AG04450 (cell line): ENCODE data around the gene RIF1. TPM values are rescaled to one million over a fixed set of nuclear protein-coding genes. Genes with fewer than 3 reads are reported as not detected.

Experiments
- CTCF ChIA-PET: fragments of 300-600, 350-600 bp; formaldehyde crosslinking; extraction: SDS; loops from one replicate; lab custom pipeline; 2022; ENCODE audit warnings: antibody characterized with exemption, inconsistent platforms; lab: Charles Lee
- POLR2A ChIA-PET: fragments of 350-600 bp; formaldehyde crosslinking; extraction: SDS; loops from one replicate; lab custom pipeline; 2021; ENCODE audit warnings: antibody characterized with exemption, inconsistent platforms; lab: Yijun Ruan, JAX
- DNase-seq: peaks from one replicate; pipeline ENCODE4 v3.0.0-alpha.2; 2011; ENCODE audit warnings: low read depth, low spot score
- H3K27ac ChIP-seq: one replicate; pipeline ENCODE4 v1.5.1; 2012; ENCODE audit warnings: low read depth, low read length, control low read depth
- H3K27me3 ChIP-seq: one replicate; pipeline ENCODE4 v1.6.0; 2012; ENCODE audit warnings: low read length; ENCODE audit not compliant: control insufficient read depth, insufficient read depth
- H3K4me3 ChIP-seq: 2 replicates; pipeline ENCODE4 v1.5.1; 2011; ENCODE audit warnings: mild to moderate bottlenecking, low read depth, low read length, control low read depth
- H3K9me3 ChIP-seq: 2 replicates; pipeline ENCODE4 v1.5.1; 2012; ENCODE audit warnings: low read length; ENCODE audit not compliant: control insufficient read depth, insufficient read depth
- CTCF ChIP-seq: IDR thresholded peaks from 2 replicates; pipeline ENCODE4 v1.5.1; 2011; ENCODE audit warnings: low read depth, low read length, control low read depth, inconsistent platforms
- polyA plus RNA-seq: library from polyadenylated mRNA; depleted of rRNA; stranded (reverse); fragments of >200 nt; gene quantifications from 2 replicates; pipeline ENCODE4 v1.2.3, GENCODE V29; 2011; rRNA removed
- small RNA-seq: library from RNA; depleted of rRNA; stranded (forward); fragments of <200 nt; gene quantifications from one replicate; pipeline ENCODE3, GENCODE V24; 2012; ENCODE audit warnings: low read depth; ENCODE audit not compliant: insufficient read length

The RIF1 gene
- polyA plus RNA-seq, 1 experiment: 15.0 TPM

GRCh38 chr2:151526572-151527090 is 116.9 kb downstream of the RIF1 start:
- CTCF ChIA-PET: interaction anchor here (1.3 kb wide), 1 partner anchor 11 kb away, joined by 4 read pairs; no protein-coding TSS in a partner anchor
- Histone ChIP-seq H3K27me3 (no peaks in the 10 kb centered on the region), H3K4me3 (no peak overlapping the region), H3K27ac (no peak overlapping the region), H3K9me3 (no peaks in the 10 kb centered on the region)
- TF ChIP-seq CTCF: no peak
- POLR2A ChIA-PET: no interaction called here
- no peak for DNase-seq

Small RNAs within 50 kb of the gene (small RNA-seq; reads per million reads assigned to genes)
- not detected for gene MIR4773-1
- gene RN7SL124P: not detected

Other genes with a start within 250 kb of the RIF1 start
- gene RBM43, start 148.0 kb upstream of the RIF1 start, polyA plus RNA-seq: 13.0 and 19.2 TPM in 2 replicates
- 10.3 and 15.7 TPM in 2 replicates for gene NMI, start 120.2 kb upstream of the RIF1 start, polyA plus RNA-seq
- gene TNFAIP6, start 52.3 kb upstream of the RIF1 start, polyA plus RNA-seq: 16.6 and 24.6 TPM in 2 replicates